HCT116 (cell line): ENCODE measurements around the gene TEX22. TPM values are rescaled to one million over a fixed set of nuclear protein-coding genes. Genes with fewer than 3 reads are reported as not detected.

Experiments
- ATAC-seq: fragments of 200-7000 bp; cut with Tn5 transposase; 2 replicates; pipeline ENCODE4 v1.9.1; 2020; ENCODE audit warnings: mild to moderate bottlenecking, moderate library complexity
- BruUV-seq: library from RNA; stranded (reverse); fragments of 400-500 nt; replicated peaks from 2 replicates; lab custom pipeline; 2021; lab: Mats Ljungman, UMichigan
- CTCF ChIA-PET: fragments of 300-600 bp; sonication (Branson Sonifier 250); formaldehyde crosslinking; loops from one replicate; lab custom pipeline; 2021; ENCODE audit warnings: antibody characterized with exemption; lab: Charles Lee
- POLR2A ChIA-PET: fragments of 300-600, 350-600 bp; sonication (Branson Sonifier 250); formaldehyde crosslinking; loops from one replicate; lab custom pipeline; 2021; ENCODE audit warnings: antibody characterized with exemption; lab: Charles Lee
- RAD21 ChIA-PET, 2 experiments: fragments of 300-600 bp; sonication (Branson Sonifier 250); formaldehyde crosslinking; loops; one replicate each; lab custom pipeline; 2023; ENCODE audit warnings: low total read pairs in 2 of 2; ENCODE audit not compliant: uncharacterized antibody in 2 of 2, unreplicated experiment in 2 of 2, low non-redundant PET in 1 of 2; lab: Charles Lee
- DNase-seq: peaks from one replicate; pipeline ENCODE4 v3.0.0-alpha.2; 2010; ENCODE audit warnings: low read depth, low spot score
- H2AFZ ChIP-seq: fragments of 200-600 bp; shearing (Covaris generic), sonication (generic); 2 replicates; pipeline ENCODE4 v1.6.1; 2017; ENCODE audit warnings: low read depth, mixed run types, mixed read lengths, antibody characterized with exemption, low read length; ENCODE audit not compliant: poor library complexity, severe bottlenecking
- H3K27ac ChIP-seq: 2 replicates; pipeline ENCODE4 v1.5.1; 2012; ENCODE audit warnings: low read depth, low read length
- H3K27me3 ChIP-seq: fragments of 200-600 bp; sonication (generic); 2 replicates; pipeline ENCODE4 v1.6.1; 2016; ENCODE audit warnings: mixed run types, low read length, mixed read lengths; ENCODE audit not compliant: insufficient read depth
- H3K36me3 ChIP-seq, 2 experiments: fragments of 200-500 bp in 1 of 2; fragments of 200-600 bp in 1 of 2; sonication (Bioruptor generic) in 1 of 2; sonication (generic) in 1 of 2; 2 replicates each; pipeline versions ENCODE4 v1.5.1 to v1.6.1; 2014 to 2016; ENCODE audit warnings: low read length in 2 of 2, inconsistent platforms in 1 of 2, mixed read lengths in 1 of 2, mixed run types in 1 of 2; ENCODE audit not compliant: insufficient read depth in 2 of 2, control insufficient read depth in 1 of 2
- H3K4me1 ChIP-seq, 2 experiments: fragments of 200-600 bp in 1 of 2; sonication (generic) in 1 of 2; 2 replicates each; pipeline versions ENCODE4 v1.5.1 to v1.6.1; 2012 to 2017; ENCODE audit warnings: low read length in 2 of 2, inconsistent platforms in 1 of 2, mild to moderate bottlenecking in 1 of 2, mixed read lengths in 1 of 2, mixed run types in 1 of 2, moderate library complexity in 1 of 2; ENCODE audit not compliant: insufficient read depth in 2 of 2, control insufficient read depth in 1 of 2
- H3K4me2 ChIP-seq: fragments of 200-600 bp; sonication (generic); 2 replicates; pipeline ENCODE4 v1.6.1; 2017; ENCODE audit warnings: mixed run types, low read length, mixed read lengths
- H3K4me3 ChIP-seq, 2 experiments: fragments of 200-600 bp in 1 of 2; sonication (generic) in 1 of 2; replicated peaks in 1 of 2; 2 replicates each; pipeline ENCODE4 v1.5.1; 2011 to 2016; ENCODE audit warnings: low read length in 2 of 2, control low read depth in 1 of 2, low read depth in 1 of 2, mild to moderate bottlenecking in 1 of 2, mixed read lengths in 1 of 2, mixed run types in 1 of 2
- H3K79me2 ChIP-seq: fragments of 200-600 bp; sonication (generic); 2 replicates; pipeline ENCODE4 v1.6.1; 2017; ENCODE audit warnings: mild to moderate bottlenecking, mixed run types, low read length, moderate library complexity, mixed read lengths; ENCODE audit not compliant: insufficient read depth
- H3K9ac ChIP-seq: fragments of 200-600 bp; sonication (generic); 2 replicates; pipeline ENCODE4 v1.6.1; 2016; ENCODE audit warnings: low read length, mixed read lengths
- H3K9me2 ChIP-seq: fragments of 200-600 bp; sonication (generic), shearing (Covaris generic); 2 replicates; pipeline ENCODE4 v1.6.1; 2017; ENCODE audit warnings: mixed run types, mild to moderate bottlenecking, moderate library complexity; ENCODE audit not compliant: insufficient read depth
- H3K9me3 ChIP-seq, 2 experiments: fragments of 200-500 bp in 1 of 2; fragments of 200-600 bp in 1 of 2; sonication (Bioruptor generic) in 1 of 2; sonication (generic) in 1 of 2; 2 replicates each; pipeline ENCODE4 v1.6.1; 2014 to 2017; ENCODE audit warnings: low read length in 2 of 2, mixed read lengths in 2 of 2, inconsistent platforms in 1 of 2, low read depth in 1 of 2, mild to moderate bottlenecking in 1 of 2, mixed run types in 1 of 2, moderate library complexity in 1 of 2; ENCODE audit not compliant: control insufficient read depth in 1 of 2, insufficient read depth in 1 of 2
- H4K20me1 ChIP-seq: fragments of 200-600 bp; sonication (generic), shearing (Covaris generic); 2 replicates; pipeline ENCODE4 v1.6.1; 2017; ENCODE audit warnings: mixed run types, mild to moderate bottlenecking, moderate library complexity; ENCODE audit not compliant: insufficient read depth
- ATF3 ChIP-seq: IDR thresholded peaks from 2 replicates; pipeline ENCODE4 v1.6.1; 2012
- CBX3 ChIP-seq: IDR thresholded peaks from 2 replicates; pipeline ENCODE4 v1.6.1; 2012; ENCODE audit warnings: low read depth
- ELF1 ChIP-seq: IDR thresholded peaks from 2 replicates; pipeline ENCODE4 v1.6.1; 2012; ENCODE audit warnings: low read depth, borderline replicate concordance
- EZH2phosphoT487 ChIP-seq: fragments of 200-600 bp; IDR thresholded peaks from 2 replicates; pipeline ENCODE4 v1.6.1; 2018; ENCODE audit warnings: antibody characterized with exemption, borderline replicate concordance
- JUND ChIP-seq: IDR thresholded peaks from 2 replicates; pipeline ENCODE4 v1.6.1; 2012
- POLR2A ChIP-seq: IDR thresholded peaks from 2 replicates; pipeline ENCODE4 v1.7.0; 2011; ENCODE audit warnings: borderline replicate concordance; ENCODE audit not compliant: insufficient read depth, insufficient read length; ENCODE audit errors: extremely low read depth
- POLR2AphosphoS5 ChIP-seq: IDR thresholded peaks from 2 replicates; pipeline ENCODE4 v1.6.1; 2011; ENCODE audit warnings: mild to moderate bottlenecking, low read depth, low read length, moderate library complexity
- ZFX ChIP-seq: fragments of 450-650 bp; IDR thresholded peaks from 2 replicates; pipeline ENCODE4 v1.6.1; 2017
- intact Hi-C: fragments of 100-400 bp; cut with micrococcal nuclease; formaldehyde crosslinking; loops from 2 replicates; pipeline ENCODE4 v1.10.0; 2022
- total RNA-seq: library from RNA; stranded (reverse); gene quantifications from one replicate; pipeline ENCODE4 v1.2.1, GENCODE V29; 2021; ENCODE audit not compliant: unreplicated experiment

The TEX22 gene
- total RNA-seq, 1 experiment from 2014 or later = 3.8 TPM

GRCh38 chr14:105397350-105397931, 897 bp upstream of the TEX22 start:
- no peaks in the 10 kb centered on the region for H4K20me1 ChIP-seq
- ChIA-PET POLR2A (no interaction called here), CTCF (interaction anchor here (1.3 kb wide), 1 partner anchor 93 kb away, joined by 3 read pairs; no protein-coding TSS in a partner anchor), RAD21 (no interaction called here)
- no peaks in the 10 kb centered on the region for H3K9me2 ChIP-seq
- peak overlapping the region; percentile 94 for H3K27ac ChIP-seq
- ATAC-seq = peak; percentile 5; the same call in 1 of the 2 replicates
- H3K27me3 ChIP-seq = no peaks in the 10 kb centered on the region
- H3K4me1 ChIP-seq = peaks cover 19 to 40% of the 10 kb centered on the region in 2 experiments; a peak in 3 of 4 replicates
- peak overlapping the region; percentile 97 for H3K4me2 ChIP-seq
- H3K9ac ChIP-seq = peak overlapping the region; percentile 92
- intact Hi-C loops = no loop called here
- H3K4me3 ChIP-seq = peak overlapping the region; percentile 91
- peaks cover 19% of the 10 kb centered on the region for H3K79me2 ChIP-seq
- peaks cover 3 to 19% of the 10 kb centered on the region in 2 experiments; a peak in 3 of 4 replicates for H3K36me3 ChIP-seq
- TF ChIP-seq POLR2AphosphoS5 (no peak), CBX3 (no peak), JUND (no peak), ELF1 (no peak), EZH2phosphoT487 (no peak), POLR2A (no peak), ATF3 (no peak)
- TF ChIP-seq, all 23 proteins: peak for 0
- H2AFZ ChIP-seq = no peak overlapping the region
- H3K9me3 ChIP-seq = peaks cover 0 to 8% of the 10 kb centered on the region in 2 experiments; a peak in 1 of 4 replicates
- DNase-seq = no peak
- no TSS peak for BruUV-seq

- peak overlapping the region; percentile 97 for H3K4me2 ChIP-seq
- TF ChIP-seq ELF1 = no peak
- peak; percentile 86 for TF ChIP-seq ZFX
- H3K27ac ChIP-seq = peak overlapping the region; percentile 94
- peak overlapping the region; percentile 91 for H3K4me3 ChIP-seq
- H3K9me2 ChIP-seq = no peaks in the 10 kb centered on the region
- no TSS peak for BruUV-seq
- H3K79me2 ChIP-seq = peaks cover 19% of the 10 kb centered on the region
- no peak overlapping the region for H2AFZ ChIP-seq
- POLR2A ChIA-PET = no interaction called here
- intact Hi-C loops = no loop called here
- DNase-seq (no peak), ATAC-seq (peak; percentile 63)
- RAD21 ChIA-PET = no interaction called here
- peaks cover 3 to 19% of the 10 kb centered on the region in 2 experiments; a peak in 3 of 4 replicates for H3K36me3 ChIP-seq
- H4K20me1 ChIP-seq = no peaks in the 10 kb centered on the region
- H3K9me3 ChIP-seq = peaks cover 0 to 8% of the 10 kb centered on the region in 2 experiments; a peak in 1 of 4 replicates
- no peaks in the 10 kb centered on the region for H3K27me3 ChIP-seq
- H3K4me1 ChIP-seq = peaks cover 19 to 40% of the 10 kb centered on the region in 2 experiments; a peak in 3 of 4 replicates
- H3K9ac ChIP-seq = peak overlapping the region; percentile 92
- CTCF ChIA-PET = interaction anchor here (0.7 kb wide), 1 partner anchor 119 kb away, joined by 3 read pairs; no protein-coding TSS in a partner anchor
Measured at GRCh38 chr14:105398726-105399465, 558 bp downstream of the TEX22 start.
